Measurements from ENCODE around the gene FBXO4.

The FBXO4 gene

DNA sequence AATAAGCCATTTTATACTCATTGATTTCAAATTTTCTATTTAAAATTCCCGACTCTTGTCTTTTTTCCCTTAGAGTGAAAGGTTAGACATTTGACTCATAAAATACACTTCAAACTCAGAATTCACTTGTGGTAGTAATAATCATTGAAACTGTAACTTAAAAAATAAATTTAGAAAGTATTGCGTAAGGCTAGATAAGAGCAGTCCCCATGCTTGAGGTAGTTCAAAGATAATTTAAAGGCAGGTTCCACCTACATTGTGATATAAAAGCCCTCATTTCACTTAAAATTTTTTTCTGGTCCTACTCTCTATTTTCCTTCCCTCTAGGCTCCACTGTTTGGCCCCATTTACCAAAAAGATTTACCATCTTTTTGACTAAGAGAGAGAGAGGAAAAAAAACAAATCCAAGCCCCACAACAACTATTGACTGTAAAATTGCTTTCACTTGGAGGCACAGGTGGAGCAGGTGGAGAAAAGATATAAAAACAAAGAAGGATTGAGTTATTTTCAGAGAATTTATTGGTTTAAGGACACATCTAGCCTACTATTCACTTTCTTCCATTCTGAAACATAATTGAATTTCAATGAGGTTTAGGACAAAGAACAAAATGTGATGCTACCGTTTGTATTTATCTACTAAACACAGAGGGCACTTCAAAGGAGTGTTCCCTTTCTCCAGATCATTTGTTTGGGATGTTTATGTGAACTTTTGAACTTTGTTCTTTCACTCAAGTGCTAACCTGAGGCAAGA lies 61.0 kb downstream of the FBXO4 start:
- no peak for DNase-seq

Measured in NCI-H1092 (cell line).